Activated CD4-positive, alpha-beta memory T cell treated with anti-CD3 and anti-CD28 coated beads for 36 hours (primary cell): Measurements from ENCODE around the gene MTG2. TPM values are rescaled to one million over a fixed set of nuclear protein-coding genes. Genes with fewer than 3 reads are reported as not detected.
A peak's percentile ranks its signal among the peaks of the same experiment; 100 is the strongest.
"Not testable (repeated sequence)": the region's sequence is repeated elsewhere in the genome, so short reads cannot be mapped to it uniquely, and the experiment has no call there.

ENCODE experiments used
- CTCF ChIA-PET: fragments of 350-600 bp; sonication (Branson Sonifier 250); formaldehyde crosslinking; loops from one replicate; lab custom pipeline; 2021; ENCODE audit warnings: antibody characterized with exemption, inconsistent platforms; lab: Charles Lee
- POLR2A ChIA-PET: fragments of 350-600 bp; sonication (Branson Sonifier 250); formaldehyde crosslinking; loops from one replicate; lab custom pipeline; 2021; ENCODE audit warnings: antibody characterized with exemption; lab: Charles Lee
- DNase-seq: peaks from one replicate; pipeline ENCODE4 v3.0.0-alpha.2; 2020
- H3K27ac Mint-ChIP-seq: one replicate; pipeline ENCODE4 v1.8.0; 2021; ENCODE audit warnings: mixed read lengths
- H3K27me3 Mint-ChIP-seq: one replicate; pipeline ENCODE4 v1.8.0; 2021; ENCODE audit warnings: mixed read lengths
- H3K36me3 Mint-ChIP-seq: one replicate; pipeline ENCODE4 v1.8.0; 2021; ENCODE audit warnings: mixed read lengths
- H3K4me1 Mint-ChIP-seq: one replicate; pipeline ENCODE4 v1.8.0; 2021; ENCODE audit warnings: low read depth, mixed read lengths
- H3K4me3 Mint-ChIP-seq: one replicate; pipeline ENCODE4 v1.8.0; 2021; ENCODE audit warnings: mild to moderate bottlenecking, mixed read lengths
- H3K9me3 Mint-ChIP-seq: one replicate; pipeline ENCODE4 v1.8.0; 2021; ENCODE audit warnings: mixed read lengths
- intact Hi-C: fragments of 100-400 bp; cut with micrococcal nuclease; formaldehyde crosslinking; loops from one replicate; pipeline ENCODE4 v1.15.1; 2023
- total RNA-seq, 2 experiments: library from RNA; stranded (reverse); gene quantifications; one replicate each; pipeline ENCODE4 v1.2.3, GENCODE V29; 2021

The MTG2 gene
- total RNA-seq, 2 experiments from 2014 or later: 31.4 to 32.5 TPM

GRCh38 chr20:62147125-62147524 is 35.7 kb upstream of the MTG2 start:
- intact Hi-C loops: no loop called here
- Mint-ChIP-seq H3K4me3 (no peak overlapping the region), H3K9me3 (no peaks in the 10 kb centered on the region), H3K27me3 (no peaks in the 10 kb centered on the region), H3K4me1 (peaks cover 30% of the 10 kb centered on the region), H3K27ac (no peak overlapping the region), H3K36me3 (peaks cover 8% of the 10 kb centered on the region)
- POLR2A ChIA-PET: no interaction called here
- CTCF ChIA-PET: no interaction called here
- DNase-seq: no peak

GRCh38 chr20:62147528-62147927 is 35.3 kb upstream of the MTG2 start:
- H3K4me3 Mint-ChIP-seq: no peak overlapping the region
- ChIA-PET POLR2A (no interaction called here), CTCF (no interaction called here)
- peaks cover 9% of the 10 kb centered on the region for H3K36me3 Mint-ChIP-seq
- intact Hi-C loops: no loop called here
- peaks cover 30% of the 10 kb centered on the region for H3K4me1 Mint-ChIP-seq
- no peaks in the 10 kb centered on the region for H3K9me3 Mint-ChIP-seq
- no peaks in the 10 kb centered on the region for H3K27me3 Mint-ChIP-seq
- no peak for DNase-seq
- no peak overlapping the region for H3K27ac Mint-ChIP-seq

GRCh38 chr20:62148383-62148782 is 34.4 kb upstream of the MTG2 start:
- POLR2A ChIA-PET, H3K27me3 Mint-ChIP-seq, H3K9me3 Mint-ChIP-seq, H3K4me3 Mint-ChIP-seq, H3K27ac Mint-ChIP-seq, DNase-seq, CTCF ChIA-PET, intact Hi-C loops: not testable (repeated sequence)
- H3K36me3 Mint-ChIP-seq: peaks cover 15% of the 10 kb centered on the region
- H3K4me1 Mint-ChIP-seq: peaks cover 30% of the 10 kb centered on the region

GRCh38 chr20:62148908-62149314 is 33.9 kb upstream of the MTG2 start:
- peaks cover 11% of the 10 kb centered on the region for H3K9me3 Mint-ChIP-seq
- H3K27ac Mint-ChIP-seq: no peak overlapping the region
- H3K4me1 Mint-ChIP-seq: peaks cover 30% of the 10 kb centered on the region
- no peaks in the 10 kb centered on the region for H3K27me3 Mint-ChIP-seq
- ChIA-PET POLR2A (no interaction called here), CTCF (no interaction called here)
- intact Hi-C loops: no loop called here
- no peak overlapping the region for H3K4me3 Mint-ChIP-seq
- DNase-seq: no peak
- H3K36me3 Mint-ChIP-seq: peaks cover 21% of the 10 kb centered on the region

GRCh38 chr20:62149532-62150309 is 33.1 kb upstream of the MTG2 start:
- intact Hi-C loops: no loop called here
- DNase-seq: no peak
- Mint-ChIP-seq H3K4me3 (no peak overlapping the region), H3K27me3 (no peaks in the 10 kb centered on the region), H3K27ac (no peak overlapping the region), H3K4me1 (peaks cover 26% of the 10 kb centered on the region), H3K36me3 (peaks cover 27% of the 10 kb centered on the region), H3K9me3 (peaks cover 11% of the 10 kb centered on the region)
- ChIA-PET POLR2A (no interaction called here), CTCF (no interaction called here)

- intact Hi-C loops: no loop called here
- H3K4me1 Mint-ChIP-seq: peaks cover 20% of the 10 kb centered on the region
- no peak overlapping the region for H3K4me3 Mint-ChIP-seq
- no peaks in the 10 kb centered on the region for H3K27me3 Mint-ChIP-seq
- no peak for DNase-seq
- no peak overlapping the region for H3K27ac Mint-ChIP-seq
- ChIA-PET CTCF (no interaction called here), POLR2A (no interaction called here)
- peaks cover 11% of the 10 kb centered on the region for H3K9me3 Mint-ChIP-seq
- H3K36me3 Mint-ChIP-seq: peaks cover 29% of the 10 kb centered on the region
Measured at GRCh38 chr20:62150310-62150575, 32.6 kb upstream of the MTG2 start.

- peaks cover 11% of the 10 kb centered on the region for H3K4me1 Mint-ChIP-seq
- no peaks in the 10 kb centered on the region for H3K27me3 Mint-ChIP-seq
- H3K36me3 Mint-ChIP-seq: peaks cover 30% of the 10 kb centered on the region
- no peak for DNase-seq
- CTCF ChIA-PET: no interaction called here
- POLR2A ChIA-PET: no interaction called here
- no peak overlapping the region for H3K4me3 Mint-ChIP-seq
- intact Hi-C loops: no loop called here
- H3K27ac Mint-ChIP-seq: no peak overlapping the region
- peaks cover 11% of the 10 kb centered on the region for H3K9me3 Mint-ChIP-seq
Measured at GRCh38 chr20:62151225-62151624, 31.6 kb upstream of the MTG2 start.

GRCh38 chr20:62151835-62152364 is 30.9 kb upstream of the MTG2 start:
- ChIA-PET CTCF (interaction anchor here (0.6 kb wide), 1 partner anchor 35 kb away, joined by 7 read pairs; no protein-coding TSS in a partner anchor), POLR2A (interaction anchor here (0.6 kb wide), 1 partner anchor 138 kb away, joined by 4 read pairs; no protein-coding TSS in a partner anchor)
- Mint-ChIP-seq H3K27me3 (no peaks in the 10 kb centered on the region), H3K4me3 (no peak overlapping the region), H3K36me3 (peaks cover 30% of the 10 kb centered on the region), H3K9me3 (peaks cover 11% of the 10 kb centered on the region), H3K4me1 (peaks cover 11% of the 10 kb centered on the region), H3K27ac (no peak overlapping the region)
- intact Hi-C loops: no loop called here
- no peak for DNase-seq

GRCh38 chr20:62155428-62156253 is 27.2 kb upstream of the MTG2 start:
- H3K4me3 Mint-ChIP-seq: no peak overlapping the region
- POLR2A ChIA-PET: no interaction called here
- DNase-seq: no peak
- H3K27me3 Mint-ChIP-seq: no peaks in the 10 kb centered on the region
- peaks cover 11% of the 10 kb centered on the region for H3K9me3 Mint-ChIP-seq
- no peak overlapping the region for H3K27ac Mint-ChIP-seq
- H3K4me1 Mint-ChIP-seq: peaks cover 20% of the 10 kb centered on the region
- CTCF ChIA-PET: interaction anchor here (0.9 to 1.1 kb wide), 3 partner anchors 11 to 145 kb away, joined by 5 to 9 read pairs (median 7); no protein-coding TSS in a partner anchor
- peaks cover 33% of the 10 kb centered on the region for H3K36me3 Mint-ChIP-seq
- intact Hi-C loops: no loop called here

GRCh38 chr20:62156254-62156556 is 26.6 kb upstream of the MTG2 start:
- Mint-ChIP-seq H3K36me3 (peaks cover 34% of the 10 kb centered on the region), H3K27ac (no peak overlapping the region), H3K4me3 (no peak overlapping the region), H3K9me3 (peaks cover 11% of the 10 kb centered on the region), H3K27me3 (no peaks in the 10 kb centered on the region), H3K4me1 (peaks cover 25% of the 10 kb centered on the region)
- ChIA-PET POLR2A (no interaction called here), CTCF (interaction anchor here (0.9 to 1.1 kb wide), 3 partner anchors 11 to 145 kb away, joined by 5 to 9 read pairs (median 7); no protein-coding TSS in a partner anchor)
- DNase-seq: no peak
- intact Hi-C loops: no loop called here

GRCh38 chr20:62156592-62157386 is 26.0 kb upstream of the MTG2 start:
- POLR2A ChIA-PET: no interaction called here
- Mint-ChIP-seq H3K36me3 (peaks cover 36% of the 10 kb centered on the region), H3K4me3 (no peak overlapping the region), H3K9me3 (peaks cover 11% of the 10 kb centered on the region), H3K27ac (no peak overlapping the region), H3K27me3 (no peaks in the 10 kb centered on the region), H3K4me1 (peaks cover 25% of the 10 kb centered on the region)
- CTCF ChIA-PET: interaction anchor here (0.9 to 1.1 kb wide), 3 partner anchors 12 to 146 kb away, joined by 5 to 9 read pairs (median 7); no protein-coding TSS in a partner anchor
- DNase-seq: peak; percentile 81
- intact Hi-C loops: loop anchor here (1.0 kb wide), 1 partner anchor 146 kb away; no protein-coding TSS in a partner anchor
